GM21825 (cell line): Measurements from ENCODE around the gene RASAL1.
"Not testable (repeated sequence)": the region's sequence is repeated elsewhere in the genome, so short reads cannot be mapped to it uniquely, and the experiment has no call there.

Experiments used
- ATAC-seq: cut with Tn5 transposase; IDR thresholded peaks from one replicate; pipeline ENCODE4 v1.9.1; 2021; ENCODE audit warnings: mild to moderate bottlenecking, moderate library complexity; ENCODE audit not compliant: unreplicated experiment

Gene RASAL1

DNA sequence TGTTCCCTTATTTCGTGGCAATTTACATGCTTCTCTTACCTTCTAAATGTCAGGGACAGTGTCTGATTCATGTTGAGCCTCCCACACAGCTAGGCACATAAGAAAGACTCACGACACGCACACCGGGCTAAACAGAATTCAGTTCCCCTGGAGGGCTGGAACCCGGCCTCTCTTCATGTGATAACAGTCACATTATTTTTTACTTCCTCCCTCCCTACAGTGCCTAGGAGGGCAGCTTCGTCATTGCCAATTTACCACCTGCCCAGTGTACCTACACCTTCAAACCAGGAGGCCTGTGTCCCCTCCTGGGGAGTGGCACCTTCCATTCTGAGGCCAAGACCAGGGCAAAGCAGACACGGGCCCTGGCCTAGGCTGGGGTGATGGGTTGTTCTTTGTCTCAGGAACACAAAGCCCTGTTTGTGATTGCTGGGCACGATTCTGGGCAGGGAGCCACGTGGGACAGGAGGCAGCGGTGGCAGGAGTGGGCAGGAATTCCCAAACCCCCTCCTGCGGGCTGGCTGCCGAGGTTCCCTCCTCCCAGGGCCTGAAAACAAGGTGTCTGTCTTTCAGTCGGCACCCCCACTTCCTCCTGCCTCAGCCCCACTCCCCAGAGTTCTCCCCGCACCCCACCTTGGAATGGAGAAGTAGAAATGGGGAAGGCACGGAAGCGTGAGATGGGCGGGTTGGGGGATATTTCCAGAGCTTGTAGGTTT, 6.8 kb upstream of the RASAL1 start:
- no peak for ATAC-seq

- ATAC-seq = not testable (repeated sequence)
Observed at GRCh38 chr12:113141716-113142115, 6.2 kb upstream of the RASAL1 start.

GRCh38 chr12:113140706-113141105, 5.1 kb upstream of the RASAL1 start:
- no peak for ATAC-seq

DNA sequence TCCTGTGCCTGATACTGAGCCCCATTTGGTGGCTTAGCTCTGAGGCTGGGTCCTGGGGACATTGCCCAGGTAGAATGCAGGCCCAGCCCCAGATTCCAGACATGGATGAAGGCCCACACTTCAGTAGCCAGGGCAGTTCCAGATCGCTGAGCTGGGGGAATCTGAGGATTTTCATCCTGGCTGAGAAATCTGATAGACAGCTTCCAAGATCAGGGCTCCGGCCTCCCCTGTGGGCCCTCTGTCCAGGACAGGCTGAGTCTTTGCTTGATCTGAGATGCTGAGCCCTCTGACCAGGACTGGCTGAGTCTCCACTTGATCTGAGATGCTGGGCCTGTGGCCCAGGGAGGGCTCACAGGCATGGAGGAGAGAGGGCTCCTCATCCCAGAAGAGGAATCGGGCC, 3.3 kb upstream of the RASAL1 start:
- ATAC-seq = no peak

DNA sequence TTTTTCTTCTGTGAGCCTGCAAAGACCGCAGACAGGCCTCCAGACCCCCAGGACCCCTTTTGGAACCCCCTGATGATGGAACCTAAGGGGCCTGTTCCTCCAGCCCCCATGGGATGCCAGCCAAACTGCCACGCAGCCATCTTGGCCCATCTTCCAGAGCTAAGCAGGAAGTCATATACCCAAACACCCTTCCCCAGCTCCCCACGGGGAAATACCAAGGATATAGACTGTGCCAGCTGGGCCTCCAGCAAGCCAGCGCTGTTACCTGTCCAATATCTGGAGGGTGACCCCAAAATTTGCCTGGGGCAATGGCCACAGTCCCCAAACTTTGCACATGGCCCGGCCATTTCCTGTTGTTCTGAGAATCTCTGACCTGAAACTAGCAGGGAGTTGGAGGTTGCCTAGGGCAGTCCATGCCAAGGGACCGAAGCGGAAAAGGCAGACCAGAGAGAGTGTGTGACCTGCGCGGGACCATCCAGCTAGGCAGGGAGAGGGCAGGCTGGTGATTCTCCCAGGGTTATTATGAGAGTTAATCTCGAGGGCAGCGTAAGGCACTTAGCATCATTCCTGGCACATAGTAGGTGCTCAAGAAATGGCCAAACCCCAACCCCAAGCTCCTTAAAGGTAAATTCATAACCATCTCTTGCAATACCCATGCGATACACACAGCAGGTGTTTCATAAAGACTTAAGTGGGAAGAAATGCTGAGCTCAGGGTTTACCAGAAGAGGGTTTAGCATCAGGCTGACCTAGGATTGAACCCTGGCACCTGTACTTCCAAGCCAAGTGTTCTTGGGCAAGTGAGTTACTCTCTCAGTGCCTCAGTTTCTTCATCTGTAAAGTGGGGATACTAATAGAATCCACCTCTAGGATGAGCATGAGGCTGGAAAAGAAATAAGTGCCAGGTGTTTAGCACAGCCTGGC, 2.6 kb upstream of the RASAL1 start:
- ATAC-seq = no peak

- no peak for ATAC-seq
Observed at GRCh38 chr12:113136990-113137511, 1.5 kb upstream of the RASAL1 start.

DNA sequence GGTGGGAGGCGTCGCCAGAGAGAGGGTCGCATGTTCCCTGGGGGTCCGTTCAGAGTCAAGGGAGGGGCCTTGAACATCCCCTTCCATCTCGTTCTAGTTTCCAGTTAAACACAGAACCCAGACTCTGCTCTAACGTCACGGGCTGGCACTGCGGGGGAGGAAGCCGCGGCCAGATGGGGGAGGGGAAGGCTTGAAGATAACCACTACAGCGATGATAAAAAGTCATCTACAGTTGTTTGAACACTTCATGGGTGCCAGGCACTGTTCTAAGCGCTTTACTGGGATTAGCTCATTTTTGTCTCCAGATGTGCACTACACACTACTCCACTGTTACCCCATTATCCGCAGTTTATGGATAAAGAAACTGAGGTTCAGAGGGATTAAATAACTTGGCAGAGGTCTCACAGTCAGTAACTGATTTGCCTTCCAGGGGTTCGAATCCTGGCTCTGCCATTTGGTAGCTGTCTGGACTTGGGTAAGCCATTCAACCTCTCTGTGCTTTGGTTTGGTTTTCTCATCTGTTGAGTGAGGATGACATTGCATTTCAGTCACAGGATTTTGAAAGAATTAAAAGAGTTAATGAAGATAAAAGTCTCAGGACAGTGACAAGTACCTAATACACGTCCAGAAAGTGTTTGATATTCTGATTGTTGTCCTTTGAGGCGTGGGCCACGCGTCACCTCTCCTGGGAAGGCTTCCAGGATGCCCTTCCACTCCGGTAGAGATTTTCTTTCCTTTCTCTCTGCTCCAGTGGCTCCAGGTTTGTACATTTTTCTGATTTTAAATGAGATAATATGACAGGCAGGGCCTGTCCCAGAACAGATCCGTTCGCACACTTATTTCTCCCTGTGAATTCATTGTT, 798 bp upstream of the RASAL1 start:
- no peak for ATAC-seq

DNA sequence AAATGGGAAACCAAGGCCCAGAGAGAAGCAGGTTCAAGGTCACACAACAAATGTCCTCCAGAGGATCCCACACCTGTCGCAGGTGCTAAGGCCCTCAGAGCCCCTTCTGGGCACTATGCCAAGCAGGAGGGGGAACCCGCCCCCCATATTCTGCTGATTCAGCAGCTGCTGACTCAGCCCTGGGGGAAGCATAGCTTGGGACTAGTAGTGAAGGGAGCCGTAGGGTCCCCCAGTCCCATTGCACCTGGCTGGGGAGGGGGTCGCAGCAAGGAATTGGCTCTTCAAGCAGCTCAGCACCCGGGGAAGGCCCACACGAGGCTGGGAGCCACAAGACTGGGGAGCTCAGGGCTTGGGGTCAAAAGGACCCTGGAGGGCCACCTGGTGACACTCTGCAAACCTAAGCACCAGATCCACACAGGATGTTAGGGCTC, 1.0 kb downstream of the RASAL1 start:
- ATAC-seq = no peak

- no peak for ATAC-seq
Observed at GRCh38 chr12:113134071-113134470, 1.5 kb downstream of the RASAL1 start.

DNA sequence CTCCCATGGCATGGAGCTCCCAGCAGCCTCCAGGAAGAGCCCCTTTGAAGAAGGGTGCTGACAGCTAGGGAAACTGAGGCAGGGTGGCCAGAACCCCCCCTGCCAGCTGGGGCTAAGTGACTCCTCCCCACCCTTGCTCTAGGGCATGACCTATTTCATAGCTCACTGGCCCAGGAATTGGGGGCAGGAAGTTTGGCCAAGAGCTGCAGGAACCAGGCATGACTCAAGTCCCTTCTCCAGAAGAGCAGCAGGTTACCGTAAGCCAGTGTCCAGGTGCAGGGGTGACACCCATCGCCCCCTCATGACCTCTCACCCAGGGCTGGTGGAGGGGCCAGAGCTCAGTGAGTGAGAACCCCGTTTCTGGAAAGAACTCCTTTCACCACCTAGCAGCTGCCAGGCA, 1.9 kb downstream of the RASAL1 start:
- no peak for ATAC-seq

GRCh38 chr12:113133036-113133435, 2.5 kb downstream of the RASAL1 start:
- ATAC-seq = no peak

DNA sequence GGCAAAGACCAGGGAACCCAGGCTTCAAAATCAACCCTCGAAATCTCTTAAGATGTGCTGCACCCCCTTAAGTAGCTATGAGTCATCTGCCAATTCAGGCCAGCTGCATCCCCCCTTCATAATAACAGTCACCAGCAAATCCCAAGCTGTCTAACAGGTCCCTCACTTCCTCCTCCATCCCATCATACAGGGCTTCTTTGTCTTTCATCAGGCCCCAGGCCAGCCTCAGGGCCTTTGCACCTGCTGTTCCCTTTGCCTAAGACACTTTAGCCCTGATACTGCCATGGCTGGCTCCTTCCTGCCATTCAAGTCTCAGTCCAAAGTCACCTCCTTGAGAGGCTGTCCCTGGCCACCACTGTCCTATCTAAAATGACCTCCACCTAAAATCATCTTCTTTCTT, 4.0 kb downstream of the RASAL1 start:
- ATAC-seq = no peak

- ATAC-seq = no peak
Observed at GRCh38 chr12:113130457-113131135, 5.0 kb downstream of the RASAL1 start.

DNA sequence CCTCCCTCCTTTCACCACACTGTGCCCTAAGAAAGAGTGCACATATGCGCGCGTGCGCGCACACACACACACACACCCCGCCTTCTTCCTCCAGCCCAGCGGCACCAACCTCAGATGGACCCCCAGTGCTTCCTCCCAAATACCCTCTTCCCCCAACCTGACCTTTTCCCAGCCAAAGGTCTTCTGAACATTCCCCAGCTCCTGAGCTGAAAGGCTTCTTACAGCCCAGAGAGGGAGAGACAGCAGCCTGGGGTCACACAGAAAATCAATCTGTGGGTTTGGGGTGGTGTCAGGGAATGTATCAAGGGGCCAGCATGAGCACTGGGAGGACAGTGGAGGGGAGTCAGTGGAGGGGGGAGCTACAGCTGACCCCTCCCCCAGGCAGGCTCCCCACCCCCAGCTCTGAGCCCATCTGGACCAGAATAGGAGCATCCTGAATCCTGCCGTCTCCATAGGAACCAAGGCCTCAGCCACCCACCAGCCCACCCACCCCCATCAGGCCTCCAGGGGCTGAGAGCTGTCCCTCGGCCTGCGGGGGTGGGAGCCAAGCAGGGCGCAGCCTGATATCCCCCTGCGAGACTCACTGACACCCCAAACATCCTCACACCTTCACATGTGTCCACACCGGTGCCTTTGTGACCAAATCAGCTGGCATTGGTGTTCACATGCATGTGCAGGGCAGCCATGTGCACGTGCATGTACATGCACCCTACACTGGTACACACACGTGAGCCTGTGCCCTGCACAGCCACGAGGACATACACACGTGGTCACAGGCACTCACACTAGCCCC, 5.7 kb downstream of the RASAL1 start:
- ATAC-seq = no peak

DNA sequence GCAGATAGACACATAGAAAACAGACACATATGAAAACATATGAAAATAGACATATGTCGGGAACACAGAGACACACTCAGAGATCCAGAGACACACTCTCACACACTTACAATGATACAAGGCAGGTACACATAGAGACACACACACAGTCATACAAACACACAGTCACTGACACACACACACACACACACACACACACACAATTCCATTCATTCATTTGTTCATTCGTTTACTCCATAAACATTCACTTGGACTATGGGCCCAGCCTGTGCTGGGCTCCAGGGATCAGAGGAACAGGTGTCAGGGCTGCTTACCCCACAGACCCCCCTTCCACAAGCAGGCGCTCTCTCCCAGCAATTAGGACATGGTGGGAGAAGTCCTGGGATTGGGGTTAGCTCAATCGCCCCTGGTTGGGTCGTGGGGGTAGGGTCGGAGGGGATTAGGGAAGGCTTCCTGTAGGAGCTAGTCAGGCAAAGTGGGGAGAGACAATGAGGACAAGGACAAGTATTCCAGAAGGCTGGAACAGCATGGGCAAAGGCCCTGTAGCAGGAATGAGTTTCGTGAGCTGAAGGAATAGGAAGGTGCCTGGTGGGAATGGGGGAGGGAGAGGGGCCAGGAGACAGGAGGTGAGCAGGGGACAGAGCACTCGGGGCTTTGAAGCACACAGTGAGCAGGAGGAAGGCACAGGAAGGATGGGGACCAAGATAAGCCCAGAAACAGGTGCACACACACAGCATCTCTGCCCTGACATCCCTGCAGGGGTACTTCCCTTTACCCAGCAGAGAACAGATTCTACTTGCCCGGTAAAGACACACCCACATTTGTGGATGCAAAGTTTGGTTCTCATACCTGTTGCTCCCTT, 6.5 kb downstream of the RASAL1 start:
- no peak for ATAC-seq

GRCh38 chr12:113127791-113128199, 7.8 kb downstream of the RASAL1 start:
- no peak for ATAC-seq

DNA sequence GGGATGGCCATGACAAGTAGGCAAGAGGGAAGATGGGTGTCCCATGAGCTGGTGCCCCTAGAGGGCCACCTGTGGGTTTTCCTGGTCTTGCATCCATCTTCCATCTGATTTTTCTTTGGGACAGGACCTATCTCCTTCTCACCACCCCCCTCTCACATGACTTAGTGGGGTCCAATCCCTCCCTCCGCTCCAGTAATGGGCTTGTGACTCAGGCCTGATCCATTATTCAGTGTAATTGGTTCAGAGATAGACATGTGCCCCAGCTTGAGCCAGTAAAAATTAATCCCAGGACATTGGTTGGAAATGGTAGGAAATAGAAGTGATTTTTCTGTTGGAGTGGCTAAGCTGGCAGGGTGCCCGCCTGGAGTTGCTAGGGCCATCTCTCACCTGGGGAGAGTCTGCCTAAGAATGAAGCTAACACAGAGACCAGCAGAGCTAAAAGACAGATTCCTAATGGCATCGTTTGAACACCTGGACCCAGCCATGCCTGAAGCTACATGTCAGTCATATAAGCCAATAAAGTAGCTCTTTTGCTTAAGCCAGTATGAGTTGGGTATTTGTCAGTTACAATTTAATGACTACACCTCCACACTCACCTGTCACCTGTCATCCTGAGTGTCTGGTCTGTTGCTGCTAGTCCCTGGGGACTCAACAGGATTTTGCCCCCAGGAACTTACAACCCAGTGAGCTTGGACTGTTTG, 14.7 kb downstream of the RASAL1 start:
- ATAC-seq = no peak
